NCI-H2081 treated with DMSO at 0.1 percent for 48 hours (cell line): ENCODE measurements around the gene P2RX4.
"Not testable (repeated sequence)": the region's sequence is repeated elsewhere in the genome, so short reads cannot be mapped to it uniquely, and the experiment has no call there.

Source experiments
- DNase-seq: peaks from one replicate; lab custom pipeline; 2025; lab: John Stamatoyannopoulos, UW

The P2RX4 gene

GRCh38 chr12:121245031-121245430, 35.1 kb downstream of the P2RX4 start:
- no peak for DNase-seq

- no peak for DNase-seq
These were observed 36.0 kb downstream of the P2RX4 start for GRCh38 chr12:121245951-121246350.

- no peak for DNase-seq
These were observed 37.1 kb downstream of the P2RX4 start for GRCh38 chr12:121246893-121247557.

GRCh38 chr12:121248622-121249021, 38.7 kb downstream of the P2RX4 start:
- no peak for DNase-seq

- DNase-seq, result no peak
These were observed 40.4 kb downstream of the P2RX4 start for GRCh38 chr12:121250359-121250758.

DNA sequence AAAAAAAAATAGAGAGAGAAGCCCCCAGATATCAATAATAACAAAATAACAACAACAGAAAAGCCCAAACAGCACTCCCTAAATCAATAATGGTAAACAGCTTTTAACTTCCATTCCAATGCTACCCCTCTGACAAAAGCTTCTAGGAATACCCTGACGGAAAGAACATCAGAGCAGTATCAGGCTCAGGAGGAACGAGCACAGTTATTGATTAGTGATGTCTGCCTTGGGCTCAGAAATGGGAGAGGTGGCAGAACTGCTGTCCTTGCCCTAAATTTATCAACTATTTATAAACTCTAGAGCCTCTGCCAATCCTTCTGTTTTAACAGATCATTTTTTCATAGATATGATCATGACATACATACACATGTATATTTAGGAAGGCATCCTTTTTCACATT, 41.9 kb downstream of the P2RX4 start:
- DNase-seq, result no peak

DNA sequence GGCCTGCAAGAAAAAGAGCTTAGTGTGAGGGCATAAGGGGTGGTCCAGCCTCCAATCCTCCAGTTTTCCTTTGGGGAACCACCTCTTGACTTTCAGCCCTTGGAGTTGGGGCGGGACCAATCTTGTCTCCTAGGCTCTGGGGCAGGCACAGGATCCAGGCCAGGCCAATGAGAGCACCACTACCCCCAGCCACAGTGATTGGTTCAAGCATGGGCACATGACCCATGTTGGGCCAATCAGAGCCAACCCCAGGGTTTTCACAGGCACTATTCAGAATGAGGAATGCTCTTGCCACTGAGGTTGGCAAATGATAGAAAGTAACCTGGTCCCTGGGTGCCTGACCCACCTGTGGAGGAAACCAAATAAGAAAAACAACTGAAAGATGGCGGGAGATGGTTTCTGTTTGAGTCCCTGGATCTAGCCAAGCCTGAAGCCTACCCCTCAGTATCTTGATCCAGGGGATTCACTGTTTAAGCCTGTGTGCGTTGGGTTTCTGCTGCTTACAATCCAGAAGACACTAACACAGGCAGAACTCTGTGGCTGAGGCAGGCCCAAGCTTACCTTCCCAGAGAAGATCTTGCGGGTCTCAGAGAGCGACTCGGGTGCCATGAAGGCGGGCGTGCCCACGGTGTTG, 42.9 kb downstream of the P2RX4 start:
- DNase-seq, result no peak

GRCh38 chr12:121253638-121254335, 43.9 kb downstream of the P2RX4 start:
- DNase-seq, result no peak

- DNase-seq, result no peak
These were observed 45.5 kb downstream of the P2RX4 start for GRCh38 chr12:121255433-121255832.

GRCh38 chr12:121257704-121258449, 47.9 kb downstream of the P2RX4 start:
- not testable (repeated sequence) for DNase-seq

DNA sequence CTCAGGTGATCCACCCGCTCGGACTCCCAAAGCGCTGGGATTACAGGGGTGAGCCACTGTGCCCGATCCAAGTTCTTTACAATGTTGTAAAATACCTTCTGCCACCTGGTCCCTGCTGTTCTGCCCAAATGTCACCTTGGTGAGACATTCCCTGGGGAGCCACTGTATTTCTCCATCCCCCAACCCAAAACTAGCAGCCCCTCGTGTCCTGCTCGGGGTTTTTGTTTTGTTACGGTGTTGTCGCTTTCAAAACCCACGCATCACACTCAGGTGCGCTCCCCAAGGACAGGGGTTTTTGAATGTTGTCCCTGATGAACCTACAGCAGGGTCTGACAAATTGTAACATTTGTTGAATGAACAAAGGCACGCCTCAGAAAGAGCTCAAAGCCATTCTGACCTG, 49.1 kb downstream of the P2RX4 start:
- DNase-seq, result no peak

DNA sequence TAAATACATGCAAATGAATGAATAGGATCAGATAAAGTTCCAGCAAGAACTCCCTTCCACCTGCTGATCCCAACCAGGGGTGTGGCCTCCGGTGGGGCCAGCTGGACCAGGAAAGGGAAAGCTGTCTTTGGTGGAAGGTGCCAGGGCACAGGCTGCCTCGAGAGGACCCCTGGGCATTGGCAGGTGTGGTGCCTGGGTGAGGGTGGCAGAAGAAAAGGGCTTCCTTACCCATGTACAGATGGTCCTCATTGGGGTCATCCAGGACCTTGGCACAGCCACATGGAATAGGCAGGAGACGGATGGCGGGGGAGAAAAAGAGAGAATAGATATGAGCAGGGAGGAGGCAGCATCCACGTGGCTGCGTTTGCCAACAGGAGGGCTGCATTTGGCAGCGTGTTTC, 50.2 kb downstream of the P2RX4 start:
- no peak for DNase-seq

GRCh38 chr12:121261398-121261797, 51.5 kb downstream of the P2RX4 start:
- DNase-seq, result no peak

DNA sequence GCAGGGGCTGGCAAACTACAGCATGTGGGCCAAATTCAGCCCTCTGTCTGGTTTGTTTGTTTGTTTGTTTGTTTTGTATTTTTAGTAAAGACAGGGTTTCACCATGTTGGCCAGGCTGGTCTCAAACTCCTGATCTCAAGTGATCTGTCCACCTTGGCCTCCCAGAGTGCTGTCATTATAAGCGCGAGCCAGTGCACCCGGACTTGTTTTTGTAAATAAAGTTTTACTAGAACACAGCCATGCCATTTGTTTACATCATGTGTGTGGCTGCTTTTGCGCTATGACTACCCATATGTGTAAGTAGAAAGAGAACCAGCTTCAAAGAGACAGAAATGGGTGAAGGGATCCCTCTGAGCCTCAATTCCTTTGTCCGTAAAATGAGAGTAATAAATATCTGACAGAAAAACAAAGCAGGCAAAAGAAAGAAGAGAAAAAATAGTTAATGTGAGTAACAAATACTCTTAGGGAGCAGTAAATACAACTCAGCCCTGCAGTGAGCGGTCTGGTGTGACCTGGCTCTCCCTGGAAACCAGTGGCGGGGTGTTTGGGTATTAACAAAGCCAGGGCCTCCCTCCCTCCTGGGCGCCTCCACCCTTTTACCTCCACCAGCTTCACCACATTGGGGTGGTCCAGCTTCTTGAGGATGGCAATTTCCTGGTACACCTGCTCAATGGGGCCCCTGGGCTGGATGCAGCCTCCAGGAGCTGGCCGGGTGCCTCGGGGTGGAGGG, 53.4 kb downstream of the P2RX4 start:
- DNase-seq, result no peak

DNA sequence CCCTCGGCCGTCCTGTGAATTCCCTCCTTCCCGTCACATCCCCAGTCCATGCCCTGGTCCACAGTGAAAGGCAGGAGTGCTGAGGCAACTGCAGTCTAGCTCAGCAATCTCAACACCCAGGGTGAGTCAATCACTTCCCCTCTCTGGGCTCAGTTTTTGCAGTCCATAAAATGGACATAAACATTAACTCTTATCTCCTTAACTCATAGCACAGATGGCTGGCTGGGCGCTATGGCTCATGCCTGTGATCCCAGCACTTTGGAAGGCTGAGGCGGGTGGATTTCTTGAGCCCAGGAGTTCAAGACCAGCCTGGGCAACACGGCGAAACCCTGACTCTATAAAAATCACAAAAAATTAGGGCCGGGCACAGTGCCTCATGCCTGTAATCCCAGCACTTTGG, 54.2 kb downstream of the P2RX4 start:
- DNase-seq, result no peak

- DNase-seq, result no peak
These were observed 55.1 kb downstream of the P2RX4 start for GRCh38 chr12:121264951-121265515.

- no peak for DNase-seq
These were observed 57.9 kb downstream of the P2RX4 start for GRCh38 chr12:121267822-121268221.

DNA sequence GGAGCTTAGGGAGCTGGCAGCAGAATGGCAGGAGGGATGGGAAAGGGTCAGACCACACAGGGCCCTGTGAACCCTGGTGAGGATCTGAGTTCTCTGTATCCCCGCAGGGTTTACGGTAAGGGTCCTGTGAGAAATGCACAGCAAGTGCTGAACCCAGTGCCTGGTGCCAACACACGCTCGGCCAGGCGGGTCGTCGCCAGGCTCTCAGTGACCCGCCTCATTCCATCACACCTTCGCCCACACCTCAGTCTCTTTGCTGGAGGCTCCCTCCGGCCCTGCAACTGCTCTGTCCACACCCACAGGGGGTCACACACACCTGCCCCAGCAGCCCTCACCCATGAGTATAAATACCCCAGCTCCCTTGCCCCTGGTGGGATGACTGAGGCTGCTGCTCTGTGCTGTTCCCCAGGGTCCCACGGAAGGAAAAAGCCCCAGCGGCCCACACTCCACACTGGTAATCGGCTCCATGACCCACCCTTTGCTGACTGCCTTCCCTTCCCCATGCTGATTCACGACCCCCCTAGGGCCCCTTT, 63.5 kb downstream of the P2RX4 start:
- no peak for DNase-seq

DNA sequence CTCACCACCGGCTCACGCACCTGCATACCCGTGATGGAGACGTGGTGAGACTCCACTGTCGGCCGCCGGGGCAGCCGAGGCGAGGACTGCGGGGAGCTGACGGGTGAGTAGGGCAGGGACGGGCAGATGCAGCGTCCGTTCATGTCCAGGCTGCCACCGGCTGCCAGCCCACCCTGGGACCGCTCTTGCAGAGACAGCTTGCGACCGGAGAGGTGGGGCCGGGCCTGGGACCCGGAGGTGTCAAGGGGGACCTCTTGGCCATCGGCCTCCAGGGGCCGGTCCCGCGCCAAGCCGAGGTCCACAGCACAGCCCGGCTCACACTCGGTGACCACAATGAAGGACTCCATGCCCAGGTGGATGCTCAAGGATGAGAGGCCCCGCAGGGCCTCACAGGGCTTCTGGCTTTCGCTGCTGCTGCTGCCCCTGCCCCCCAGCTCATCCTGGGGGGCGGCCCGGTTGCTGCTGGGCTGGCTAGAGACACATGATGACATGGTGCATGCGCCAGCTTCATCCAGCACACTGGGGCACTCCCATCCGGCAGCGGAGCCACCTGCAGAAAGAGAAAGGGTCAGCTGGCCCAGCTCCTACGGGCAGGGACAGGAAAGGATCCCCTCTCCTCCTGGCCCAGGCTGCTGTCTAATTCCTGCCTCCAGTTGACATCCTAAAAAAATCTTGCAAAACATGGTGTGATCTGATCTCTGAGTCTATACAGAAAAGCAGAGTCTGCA, 64.3 kb downstream of the P2RX4 start:
- no peak for DNase-seq

GRCh38 chr12:121277374-121277759, 67.4 kb downstream of the P2RX4 start:
- DNase-seq, result no peak
